ENCODE results near the gene CD6.

DNA sequence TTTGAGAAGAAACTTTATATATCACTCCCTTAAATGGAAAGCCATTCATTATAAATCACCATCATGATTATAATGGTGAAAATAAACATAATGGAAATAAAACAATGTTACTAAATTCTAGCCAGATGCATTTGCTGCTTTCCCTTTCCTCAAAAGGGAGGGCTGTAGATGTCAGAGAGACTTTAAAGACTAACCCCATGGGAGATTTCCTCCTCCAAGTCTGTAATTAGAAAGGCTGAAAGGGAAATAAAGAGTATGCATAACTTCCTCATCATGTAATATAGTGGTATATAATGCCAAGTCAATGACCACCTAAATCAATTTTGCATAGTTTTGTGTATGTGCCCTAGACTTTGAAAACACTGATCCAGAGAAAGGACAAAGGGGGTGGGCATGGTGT is 6.4 kb downstream of the CD6 start:
- TF ChIP-seq REST (IDR thresholded peaks at IDR 0.05; ENCODE audit: low read depth) (no peak), CTCF (IDR thresholded peaks at IDR 0.05 in 2 of 3, conservative IDR thresholded peaks at IDR 0.05 in 1 of 3; ENCODE audit: borderline replicate concordance in 1 of 3, insufficient read depth in 1 of 3, low read depth in 2 of 3, low read length in 2 of 3) (no peak), TCF7L2 (IDR thresholded peaks at IDR 0.05; ENCODE audit: borderline replicate concordance, extremely low read depth, insufficient read depth, insufficient read length) (no peak), POLR2A (IDR thresholded peaks at IDR 0.05; ENCODE audit: borderline replicate concordance, extremely low read depth, insufficient read depth, insufficient read length) (no peak), EZH2 (IDR thresholded peaks at IDR 0.05) (no peak)

All from HCT116 (cell line).